ENCODE data around the gene IGSF21.

DNA sequence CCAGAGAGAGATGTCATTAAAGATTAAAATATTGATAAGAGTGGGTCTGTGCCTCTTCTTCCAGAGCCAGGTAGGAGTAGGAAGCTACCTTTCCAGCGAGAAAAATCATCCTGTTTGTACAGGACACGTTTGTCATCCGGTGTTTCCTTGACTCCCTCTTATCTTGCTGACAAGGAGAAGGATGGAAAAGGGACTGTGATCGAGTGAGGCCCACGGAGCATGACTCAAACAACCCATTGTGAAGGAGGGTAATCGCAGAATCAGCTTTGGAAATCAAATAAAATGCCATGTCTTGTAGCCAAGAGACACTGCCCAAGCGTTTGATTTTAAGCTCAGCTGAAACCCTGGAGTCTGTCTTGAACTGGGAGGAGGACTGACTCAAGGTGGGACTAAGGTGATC, 97.7 kb downstream of the IGSF21 start:
- TF ChIP-seq, protein P1, sequence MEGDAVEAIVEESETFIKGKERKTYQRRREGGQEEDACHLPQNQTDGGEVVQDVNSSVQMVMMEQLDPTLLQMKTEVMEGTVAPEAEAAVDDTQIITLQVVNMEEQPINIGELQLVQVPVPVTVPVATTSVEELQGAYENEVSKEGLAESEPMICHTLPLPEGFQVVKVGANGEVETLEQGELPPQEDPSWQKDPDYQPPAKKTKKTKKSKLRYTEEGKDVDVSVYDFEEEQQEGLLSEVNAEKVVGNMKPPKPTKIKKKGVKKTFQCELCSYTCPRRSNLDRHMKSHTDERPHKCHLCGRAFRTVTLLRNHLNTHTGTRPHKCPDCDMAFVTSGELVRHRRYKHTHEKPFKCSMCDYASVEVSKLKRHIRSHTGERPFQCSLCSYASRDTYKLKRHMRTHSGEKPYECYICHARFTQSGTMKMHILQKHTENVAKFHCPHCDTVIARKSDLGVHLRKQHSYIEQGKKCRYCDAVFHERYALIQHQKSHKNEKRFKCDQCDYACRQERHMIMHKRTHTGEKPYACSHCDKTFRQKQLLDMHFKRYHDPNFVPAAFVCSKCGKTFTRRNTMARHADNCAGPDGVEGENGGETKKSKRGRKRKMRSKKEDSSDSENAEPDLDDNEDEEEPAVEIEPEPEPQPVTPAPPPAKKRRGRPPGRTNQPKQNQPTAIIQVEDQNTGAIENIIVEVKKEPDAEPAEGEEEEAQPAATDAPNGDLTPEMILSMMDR (IDR thresholded peaks at IDR 0.05) = no peak
- no peak for TF ChIP-seq POLR2A (IDR thresholded peaks at IDR 0.05)
